Panc1 (cell line): ENCODE results near the gene SRCAP.

Experiments
- CTCF ChIP-seq: fragments of 450-650 bp; IDR thresholded peaks from 2 replicates; pipeline ENCODE4 v1.5.1; 2017; ENCODE audit warnings: mild to moderate bottlenecking
- POLR2AphosphoS5 ChIP-seq: IDR thresholded peaks from 2 replicates; pipeline ENCODE4 v1.6.1; 2012; ENCODE audit warnings: mild to moderate bottlenecking, low read depth, low read length, moderate library complexity
- TCF7L2 ChIP-seq: IDR thresholded peaks from 2 replicates; pipeline ENCODE4 v1.6.1; 2011; ENCODE audit warnings: mild to moderate bottlenecking, low read depth, low read length, inconsistent platforms

- no peak for TF ChIP-seq POLR2AphosphoS5
- no peak for TF ChIP-seq CTCF
- TF ChIP-seq TCF7L2 = no peak
These were observed 39.0 kb downstream of the SRCAP start for GRCh38 chr16:30737794-30738648.
